ENCODE data around the gene ATP8B3.
A peak's percentile ranks its signal among the peaks of the same experiment; 100 is the strongest.

ATP8B3 gene

DNA sequence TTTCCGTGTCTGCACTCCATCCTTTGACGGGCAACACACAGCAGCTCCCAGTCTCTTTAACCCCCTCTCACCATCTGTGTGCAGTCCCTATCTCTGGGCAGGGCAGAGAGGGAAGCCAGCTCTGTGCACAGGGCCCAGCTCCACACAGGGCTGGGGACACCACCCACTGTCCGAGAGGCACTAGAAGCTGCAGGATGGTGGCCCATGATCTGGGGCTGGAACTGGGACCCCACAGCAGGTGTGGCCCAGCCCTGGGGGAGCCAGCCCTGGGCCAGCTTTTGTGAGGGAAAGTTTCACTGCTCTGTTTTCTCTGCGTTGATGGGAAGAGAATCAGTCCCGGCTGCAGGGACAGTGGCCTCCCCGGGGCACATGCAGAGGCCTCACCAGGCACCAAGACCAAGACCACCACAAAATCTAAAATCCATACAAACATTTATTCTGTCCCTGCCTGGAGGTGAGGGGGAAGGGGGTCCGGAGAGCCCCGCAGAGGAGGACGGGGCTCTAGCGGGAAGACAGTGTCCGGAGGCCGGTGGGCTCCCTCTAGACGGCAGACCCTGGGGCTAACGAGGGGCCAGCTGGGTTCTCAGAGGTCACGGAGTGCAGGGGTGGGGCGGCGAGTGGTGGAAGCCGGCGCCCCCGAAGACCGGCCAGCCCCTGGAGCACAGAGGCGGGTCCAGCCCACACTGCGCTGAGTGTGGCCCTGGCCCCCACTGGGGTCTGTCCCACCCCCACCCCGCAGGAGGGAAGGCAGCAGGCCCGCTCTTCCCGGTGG, 2.9 kb upstream of the ATP8B3 start:
- no peak for DNase-seq (ENCODE audit: low read depth, low spot score)
- no peak overlapping the region for H3K4me3 ChIP-seq (ENCODE audit: low read depth, low read length)
- no peak for TF ChIP-seq CTCF (IDR thresholded peaks at IDR 0.05; ENCODE audit: insufficient read depth, low read length, missing control alignments)
- POLR2A ChIA-PET: no interaction called here
- CTCF ChIA-PET: interaction anchor here (0.8 to 3.5 kb wide), 8 partner anchors 11 to 209 kb away, joined by 3 to 39 read pairs (median 4); no protein-coding TSS in a partner anchor

DNA sequence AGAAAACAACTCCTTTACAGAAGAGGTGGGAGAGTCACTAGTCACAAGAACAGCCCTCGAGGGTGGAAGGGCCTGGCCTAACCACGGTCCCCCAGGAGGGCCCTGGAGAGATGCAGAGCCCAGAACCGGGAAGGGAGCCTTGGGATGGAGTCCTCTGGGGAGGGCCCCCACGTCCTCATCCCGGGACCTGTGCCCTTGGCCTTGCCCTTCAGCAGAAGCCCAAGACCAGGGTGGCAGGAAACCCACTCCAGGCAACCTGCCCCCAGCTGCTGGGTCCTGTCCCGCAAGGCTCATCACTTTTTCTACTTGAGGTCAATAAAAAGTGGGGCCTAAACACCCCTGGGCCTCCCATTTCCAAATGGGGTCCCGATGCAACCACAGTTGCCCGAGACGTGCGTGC, 2.3 kb upstream of the ATP8B3 start:
- no peak for TF ChIP-seq CTCF (IDR thresholded peaks at IDR 0.05; ENCODE audit: insufficient read depth, low read length, missing control alignments)
- POLR2A ChIA-PET: no interaction called here

GRCh38 chr19:1813192-1814182, 1.4 kb upstream of the ATP8B3 start:
- ChIA-PET CTCF (interaction anchor here (0.8 to 3.5 kb wide), 9 partner anchors 9 to 208 kb away, joined by 3 to 39 read pairs (median 4); no protein-coding TSS in a partner anchor), POLR2A (no interaction called here)
- H3K4me3 ChIP-seq (ENCODE audit: low read depth, low read length): peak overlapping the region; percentile 68
- DNase-seq (ENCODE audit: low read depth, low spot score): no peak
- no peak for TF ChIP-seq CTCF (IDR thresholded peaks at IDR 0.05; ENCODE audit: insufficient read depth, low read length, missing control alignments)

More for the DNA sequence above, 2.3 kb upstream of the ATP8B3 start:
- CTCF ChIA-PET: interaction anchor here (0.8 to 3.5 kb wide), 9 partner anchors 8 to 209 kb away, joined by 3 to 39 read pairs (median 4); no protein-coding TSS in a partner anchor
- H3K4me3 ChIP-seq (ENCODE audit: low read depth, low read length): no peak overlapping the region
- no peak for DNase-seq (ENCODE audit: low read depth, low spot score)

- POLR2A ChIA-PET: no interaction called here
- CTCF ChIA-PET: interaction anchor here (1.6 to 3.5 kb wide), 4 partner anchors 10 to 17 kb away, joined by 5 to 39 read pairs (median 13); no protein-coding TSS in a partner anchor
- DNase-seq (ENCODE audit: low read depth, low spot score): peak; percentile 36
- peak; percentile 69 for TF ChIP-seq CTCF (IDR thresholded peaks at IDR 0.05; ENCODE audit: insufficient read depth, low read length, missing control alignments)
- H3K4me3 ChIP-seq (ENCODE audit: low read depth, low read length): peak overlapping the region; percentile 68
Observed at GRCh38 chr19:1812426-1813191, 533 bp upstream of the ATP8B3 start.

GRCh38 chr19:1811472-1811894, 593 bp downstream of the ATP8B3 start:
- H3K4me3 ChIP-seq (ENCODE audit: low read depth, low read length): peak overlapping the region; percentile 68
- no peak for DNase-seq (ENCODE audit: low read depth, low spot score)
- TF ChIP-seq CTCF (IDR thresholded peaks at IDR 0.05; ENCODE audit: insufficient read depth, low read length, missing control alignments): no peak
- ChIA-PET CTCF (interaction anchor here (1.1 to 3.3 kb wide), 5 partner anchors 15 to 139 kb away, joined by 3 to 20 read pairs (median 4); no protein-coding TSS in a partner anchor), POLR2A (no interaction called here)

Data from AG04449 (cell line).